Stimulated activated CD4-positive, alpha-beta T cell treated with anti-CD3 and anti-CD28 coated beads, Interleukin-15, amount 100 ng/mL, for 24 hours (primary cell): ENCODE measurements around the gene METTL21C.

Experiments used
- DNase-seq: peaks from one replicate; pipeline ENCODE4 v3.0.0-alpha.2; 2020

METTL21C gene

GRCh38 chr13:102694937-102695336 lies at the start of gene METTL21C:
Gene METTL21C, minus strand, starts transcription at chr13:102695044. Its CDS starts 546 bp downstream, at chr13:102694498.
- no peak for DNase-seq

GRCh38 chr13:102742506-102742905 lies 47.7 kb upstream of the METTL21C start:
- DNase-seq, result no peak

GRCh38 chr13:102742101-102742500 lies 47.3 kb upstream of the METTL21C start:
- DNase-seq, result no peak

GRCh38 chr13:102729560-102730270 lies 34.9 kb upstream of the METTL21C start:
- no peak for DNase-seq

GRCh38 chr13:102726430-102726829 lies 31.6 kb upstream of the METTL21C start:
- no peak for DNase-seq

- no peak for DNase-seq
Measured at GRCh38 chr13:102724923-102725322, 30.1 kb upstream of the METTL21C start.

GRCh38 chr13:102721800-102722231 lies 27.0 kb upstream of the METTL21C start:
- no peak for DNase-seq

GRCh38 chr13:102718746-102719145 lies 23.9 kb upstream of the METTL21C start:
- DNase-seq, result no peak

GRCh38 chr13:102715447-102715846 lies 20.6 kb upstream of the METTL21C start:
- DNase-seq, result no peak

GRCh38 chr13:102710261-102710679 lies 15.4 kb upstream of the METTL21C start:
- DNase-seq, result no peak

- DNase-seq, result no peak
Measured at GRCh38 chr13:102709536-102709935, 14.7 kb upstream of the METTL21C start.

GRCh38 chr13:102708991-102709390 lies 14.1 kb upstream of the METTL21C start:
- DNase-seq, result no peak

GRCh38 chr13:102708211-102708610 lies 13.4 kb upstream of the METTL21C start:
- no peak for DNase-seq

- no peak for DNase-seq
Measured at GRCh38 chr13:102707467-102707866, 12.6 kb upstream of the METTL21C start.

GRCh38 chr13:102704238-102705058 lies 9.6 kb upstream of the METTL21C start:
- DNase-seq, result no peak

- DNase-seq, result no peak
Measured at GRCh38 chr13:102703726-102704035, 8.8 kb upstream of the METTL21C start.

GRCh38 chr13:102702965-102703725 lies 8.3 kb upstream of the METTL21C start:
- DNase-seq, result no peak

- no peak for DNase-seq
Measured at GRCh38 chr13:102701331-102701730, 6.5 kb upstream of the METTL21C start.

GRCh38 chr13:102700088-102701031 lies 5.5 kb upstream of the METTL21C start:
- DNase-seq, result no peak

GRCh38 chr13:102699504-102699903 lies 4.7 kb upstream of the METTL21C start:
- no peak for DNase-seq

GRCh38 chr13:102698649-102698980 lies 3.8 kb upstream of the METTL21C start:
- no peak for DNase-seq

- DNase-seq, result no peak
Measured at GRCh38 chr13:102697929-102698648, 3.2 kb upstream of the METTL21C start.
